RWPE1 (cell line): ENCODE measurements around the gene PELI2.

ENCODE experiments used
- CTCF ChIA-PET: fragments of 350-600 bp; sonication (Branson Sonifier 250); formaldehyde crosslinking; extraction: SDS; loops from one replicate; lab custom pipeline; 2021; lab: Yijun Ruan, JAX
- POLR2A ChIA-PET: fragments of 400-600 bp; formaldehyde crosslinking; extraction: SDS; loops from one replicate; lab custom pipeline; 2020; ENCODE audit warnings: antibody characterized with exemption; ENCODE audit not compliant: low non-redundant PET; lab: Yijun Ruan, JAX
- DNase-seq: peaks from one replicate; pipeline ENCODE4 v3.0.0; 2012; ENCODE audit warnings: low spot score
- H3K27ac ChIP-seq: fragments of 450-650 bp; 2 replicates; pipeline ENCODE4 v1.5.1; 2017
- CTCF ChIP-seq: fragments of 450-650 bp; conservative IDR thresholded peaks from 2 replicates; pipeline ENCODE4 v1.5.1; 2017; ENCODE audit warnings: low read depth, mild to moderate bottlenecking

Gene PELI2

DNA sequence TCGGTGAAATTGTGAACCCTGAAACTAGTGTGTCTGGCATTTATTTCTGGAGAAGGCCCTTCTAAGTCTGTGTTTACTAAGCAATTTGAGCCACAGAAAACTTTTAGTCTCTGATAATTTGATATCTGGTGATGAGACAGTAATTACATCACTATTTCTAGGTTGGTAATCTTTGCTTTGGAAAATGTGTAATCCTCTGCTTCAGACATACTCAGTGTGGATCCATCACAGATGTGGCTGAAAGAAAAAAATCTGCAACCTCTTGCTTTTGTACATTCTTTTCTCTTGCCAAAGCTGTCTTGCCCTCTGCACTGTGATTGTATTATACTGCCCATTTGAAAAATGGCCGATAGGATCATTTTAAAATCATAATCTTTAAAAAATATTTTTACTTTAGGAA, 78.1 kb downstream of the PELI2 start:
- ChIA-PET POLR2A (no interaction called here), CTCF (no interaction called here)
- H3K27ac ChIP-seq = no peak overlapping the region
- DNase-seq = no peak
- no peak for TF ChIP-seq CTCF

- CTCF ChIA-PET = interaction anchor here (0.6 kb wide), 1 partner anchor 759 kb away, joined by 3 read pairs; no protein-coding TSS in a partner anchor
- POLR2A ChIA-PET = no interaction called here
- no peak for DNase-seq
- no peak for TF ChIP-seq CTCF
- no peak overlapping the region for H3K27ac ChIP-seq
Measured at GRCh38 chr14:56197150-56197549, 78.9 kb downstream of the PELI2 start.

GRCh38 chr14:56198438-56198837, 80.2 kb downstream of the PELI2 start:
- ChIA-PET CTCF (no interaction called here), POLR2A (no interaction called here)
- DNase-seq = no peak
- TF ChIP-seq CTCF = no peak
- no peak overlapping the region for H3K27ac ChIP-seq

DNA sequence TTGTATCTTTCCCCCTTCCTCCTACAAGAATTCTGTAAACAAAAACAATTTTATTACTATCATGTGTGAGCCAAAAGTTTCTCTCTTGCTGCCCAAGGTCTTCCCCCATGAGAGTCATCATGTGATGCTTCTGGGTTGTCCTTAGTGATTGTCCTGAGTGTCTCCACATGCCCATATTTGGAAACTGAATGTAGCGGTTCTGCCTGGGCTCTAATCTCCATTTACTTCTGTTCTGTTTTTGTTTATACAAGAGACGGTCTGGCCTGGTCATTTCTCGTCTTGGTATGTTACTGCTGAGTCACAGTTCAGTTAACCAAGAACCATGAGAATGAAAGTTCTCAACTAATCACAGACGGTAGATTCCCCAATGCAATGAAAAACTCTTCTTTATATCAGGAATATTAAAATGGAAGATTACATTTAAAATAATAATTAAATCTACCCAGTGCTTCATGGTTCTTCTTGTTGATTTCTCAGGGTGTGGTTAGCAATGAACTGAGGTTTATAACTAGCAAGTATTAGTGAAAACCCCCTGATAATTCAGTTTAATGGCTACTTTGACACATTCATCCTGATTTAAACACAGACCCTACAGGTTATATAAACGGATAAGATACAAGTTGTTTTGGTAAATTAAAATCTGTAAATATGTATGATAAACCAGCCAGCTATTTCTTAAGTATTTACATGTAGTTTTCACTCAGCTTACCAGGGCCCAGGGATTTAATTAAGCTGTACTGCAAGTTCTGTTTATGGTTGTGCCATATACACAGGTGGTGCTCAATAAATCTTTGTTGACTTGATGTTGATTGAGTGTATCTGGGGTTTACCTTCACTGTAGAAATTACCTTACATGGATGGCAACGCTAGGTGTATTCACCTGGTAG, 81.1 kb downstream of the PELI2 start:
- no peak overlapping the region for H3K27ac ChIP-seq
- DNase-seq = no peak
- POLR2A ChIA-PET = no interaction called here
- CTCF ChIA-PET = interaction anchor here (0.6 to 0.7 kb wide), 2 partner anchors 10 to 12 kb away, joined by 3 read pairs; no protein-coding TSS in a partner anchor
- no peak for TF ChIP-seq CTCF

- no peak for TF ChIP-seq CTCF
- ChIA-PET POLR2A (no interaction called here), CTCF (interaction anchor here (0.7 kb wide), 1 partner anchor 11 kb away, joined by 3 read pairs; no protein-coding TSS in a partner anchor)
- no peak overlapping the region for H3K27ac ChIP-seq
- DNase-seq = no peak
Measured at GRCh38 chr14:56199982-56200577, 81.9 kb downstream of the PELI2 start.

DNA sequence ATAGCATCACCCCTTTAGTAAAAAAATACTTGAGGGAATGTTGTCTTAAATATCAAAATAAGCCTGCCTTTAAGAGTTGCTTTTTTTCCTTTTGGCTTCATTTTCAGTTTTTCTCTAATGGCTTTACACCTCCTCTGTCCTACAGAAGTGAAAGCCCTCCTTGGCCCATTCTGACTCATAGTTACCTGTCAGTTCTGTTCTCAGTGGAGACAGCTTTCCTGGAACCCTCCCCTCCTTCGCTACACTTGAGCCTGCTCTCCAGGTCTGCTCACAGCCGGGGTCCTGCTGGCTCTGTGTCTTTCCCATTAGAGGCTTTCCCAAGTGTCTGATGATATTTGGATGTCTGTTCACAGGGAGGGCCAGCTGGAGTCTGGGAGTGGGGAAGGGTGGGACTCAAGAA, 84.0 kb downstream of the PELI2 start:
- ChIA-PET POLR2A (no interaction called here), CTCF (no interaction called here)
- TF ChIP-seq CTCF = no peak
- DNase-seq = no peak
- H3K27ac ChIP-seq = no peak overlapping the region
